Epithelial cell of proximal tubule (primary cell): Measurements from ENCODE around the gene EXOC1. TPM values are rescaled to one million over a fixed set of nuclear protein-coding genes. Genes with fewer than 3 reads are reported as not detected.

Experiments used
- total RNA-seq: library from RNA; depleted of rRNA; stranded (reverse); fragments of >200 nt; gene quantifications from 2 replicates; pipeline ENCODE4 v1.2.3, GENCODE V29; 2015

The EXOC1 gene
- total RNA-seq, 1 donor from 2014 or later: 16.8 TPM

Other genes starting within 250 kb of the EXOC1 start
- gene NMU, start 217.3 kb upstream of the EXOC1 start, total RNA-seq: 8.2 and 22.5 TPM in 2 replicates
- gene EXOC1L, start 33.9 kb upstream of the EXOC1 start, total RNA-seq: not detected in 2 replicates
- gene CEP135, start 95.3 kb downstream of the EXOC1 start, total RNA-seq: 5.7 and 7.8 TPM in 2 replicates